Hepatocyte (in vitro differentiated cells): ENCODE data around the gene ESAM. TPM values are rescaled to one million over a fixed set of nuclear protein-coding genes. Genes with fewer than 3 reads are reported as not detected.

Experiments
- DNase-seq: peaks from one replicate; pipeline ENCODE4 v3.0.0-alpha.2; 2016; ENCODE audit warnings: low spot score
- H2AFZ ChIP-seq: fragments of 200-600 bp; sonication (generic); 2 replicates; pipeline ENCODE4 v1.6.0; 2016; ENCODE audit warnings: antibody characterized with exemption, mild to moderate bottlenecking
- H3K27ac ChIP-seq: fragments of 200-600 bp; sonication (generic); 2 replicates; pipeline ENCODE4 v1.5.1; 2016; ENCODE audit warnings: mild to moderate bottlenecking
- H3K27me3 ChIP-seq: fragments of 200-600 bp; sonication (generic); 2 replicates; pipeline ENCODE4 v1.6.1; 2016
- H3K36me3 ChIP-seq: fragments of 200-600 bp; sonication (generic); replicated peaks from 2 replicates; pipeline ENCODE4 v1.5.1; 2016; ENCODE audit warnings: low read depth; ENCODE audit not compliant: insufficient read depth
- H3K4me1 ChIP-seq: fragments of 200-600 bp; sonication (generic); 2 replicates; pipeline ENCODE4 v1.5.1; 2016; ENCODE audit warnings: mild to moderate bottlenecking, moderate library complexity; ENCODE audit not compliant: insufficient read depth
- H3K4me2 ChIP-seq: fragments of 200-600 bp; sonication (generic); 2 replicates; pipeline ENCODE4 v1.6.0; 2016
- H3K4me3 ChIP-seq: fragments of 200-600 bp; sonication (generic); 2 replicates; pipeline ENCODE4 v1.5.1; 2016; ENCODE audit warnings: mild to moderate bottlenecking
- H3K79me2 ChIP-seq: fragments of 200-600 bp; sonication (generic); 2 replicates; pipeline ENCODE4 v1.6.0; 2017; ENCODE audit warnings: mild to moderate bottlenecking
- H3K9me2 ChIP-seq: fragments of 200-600 bp; sonication (generic); replicated peaks from 2 replicates; pipeline ENCODE4 v1.6.0; 2017; ENCODE audit warnings: mild to moderate bottlenecking; ENCODE audit not compliant: insufficient read depth
- H3K9me3 ChIP-seq: fragments of 200-600 bp; sonication (generic); 2 replicates; pipeline ENCODE4 v1.5.1; 2016; ENCODE audit warnings: low read depth, mild to moderate bottlenecking
- H4K20me1 ChIP-seq: fragments of 200-600 bp; sonication (generic); 2 replicates; pipeline ENCODE4 v1.6.0; 2016; ENCODE audit warnings: mild to moderate bottlenecking; ENCODE audit not compliant: insufficient read depth, poor library complexity, severe bottlenecking
- EZH2 ChIP-seq: fragments of 200-600 bp; sonication (generic); IDR thresholded peaks from 2 replicates; pipeline ENCODE4 v1.6.1; 2016; ENCODE audit warnings: antibody characterized with exemption, mild to moderate bottlenecking, borderline replicate concordance
- EZH2phosphoT487 ChIP-seq: fragments of 200-600 bp; sonication (generic); IDR thresholded peaks from one replicate; pipeline ENCODE4 v1.6.1; 2018; ENCODE audit warnings: antibody characterized with exemption, mild to moderate bottlenecking, low read depth, moderate library complexity; ENCODE audit not compliant: unreplicated experiment, severe bottlenecking
- WGBS: methylation state at CpG from one replicate; pipeline ENCODE4 v1.1.6; 2016; ENCODE audit warnings: low lambda C conversion rate; ENCODE audit errors: missing lambda C conversion rate; 5-methylcytosine and 5-hydroxymethylcytosine counted together
- polyA plus RNA-seq: library from polyadenylated mRNA; unstranded; fragments of >200 nt; fragmentation: Nextera tagmentation; extraction: Ambion mirVana; gene quantifications from 2 replicates; pipeline ENCODE4 v1.2.1, GENCODE V29; 2016
- total RNA-seq: library from RNA; depleted of rRNA; stranded (reverse); fragments of >200 nt; gene quantifications from 2 replicates; pipeline ENCODE4 v1.2.3, GENCODE V29; 2014
- TF ChIP-seq, protein P1 (sequence below): fragments of 200-600 bp; sonication (generic); IDR thresholded peaks from 2 replicates; pipeline ENCODE4 v1.5.1; 2016; ENCODE audit warnings: antibody characterized with exemption, mild to moderate bottlenecking; ENCODE audit not compliant: poor library complexity

ESAM gene
- total and polyA plus RNA-seq, 2 experiments from 2014 or later, result 3.6 to 3.9 TPM

DNA sequence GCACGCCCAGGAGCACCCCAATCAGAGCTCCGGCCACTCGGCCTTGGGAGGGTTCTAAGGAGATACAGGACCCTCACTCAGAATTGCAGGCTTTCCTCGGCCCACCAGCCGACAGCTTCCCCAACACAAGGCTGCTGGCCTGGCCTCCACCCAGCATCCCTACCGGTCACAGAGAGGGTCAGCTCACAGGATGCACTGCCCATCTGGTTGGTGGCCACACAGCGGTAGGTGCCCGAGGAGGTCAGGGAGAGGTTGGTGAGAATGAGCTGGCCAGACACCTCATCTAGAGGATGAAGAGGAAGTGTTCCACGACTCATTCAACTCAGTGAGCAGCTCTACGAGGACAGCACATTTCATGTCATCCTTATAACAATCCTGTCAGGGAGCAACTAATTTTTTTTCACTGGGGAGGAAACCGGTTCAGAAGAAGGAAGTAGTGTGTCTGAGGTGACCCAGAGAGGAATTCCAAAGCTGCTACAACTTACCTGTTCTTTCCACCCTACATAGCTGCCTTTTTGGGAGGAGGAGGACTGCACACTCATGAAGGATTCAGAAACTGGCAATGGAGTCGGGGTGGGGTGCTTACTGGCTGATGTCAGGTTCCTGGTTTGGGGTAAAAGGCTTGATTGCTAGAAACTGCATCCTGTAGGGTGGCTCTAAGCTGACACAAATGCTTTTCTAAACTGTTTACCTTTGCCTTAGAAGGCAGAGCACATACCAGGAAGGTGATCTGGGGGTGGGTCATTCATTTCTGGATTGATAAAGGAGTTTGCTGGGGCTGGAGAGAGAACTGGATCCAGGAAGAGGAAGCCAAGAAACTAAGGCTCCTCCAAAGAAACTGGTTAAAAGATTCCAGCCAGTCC, 13.4 kb downstream of the ESAM start:
- no peak overlapping the region for H2AFZ ChIP-seq
- H3K9me3 ChIP-seq, result no peaks in the 10 kb centered on the region
- H3K4me3 ChIP-seq, result no peak overlapping the region
- no peak for TF ChIP-seq EZH2
- TF ChIP-seq, protein P1, sequence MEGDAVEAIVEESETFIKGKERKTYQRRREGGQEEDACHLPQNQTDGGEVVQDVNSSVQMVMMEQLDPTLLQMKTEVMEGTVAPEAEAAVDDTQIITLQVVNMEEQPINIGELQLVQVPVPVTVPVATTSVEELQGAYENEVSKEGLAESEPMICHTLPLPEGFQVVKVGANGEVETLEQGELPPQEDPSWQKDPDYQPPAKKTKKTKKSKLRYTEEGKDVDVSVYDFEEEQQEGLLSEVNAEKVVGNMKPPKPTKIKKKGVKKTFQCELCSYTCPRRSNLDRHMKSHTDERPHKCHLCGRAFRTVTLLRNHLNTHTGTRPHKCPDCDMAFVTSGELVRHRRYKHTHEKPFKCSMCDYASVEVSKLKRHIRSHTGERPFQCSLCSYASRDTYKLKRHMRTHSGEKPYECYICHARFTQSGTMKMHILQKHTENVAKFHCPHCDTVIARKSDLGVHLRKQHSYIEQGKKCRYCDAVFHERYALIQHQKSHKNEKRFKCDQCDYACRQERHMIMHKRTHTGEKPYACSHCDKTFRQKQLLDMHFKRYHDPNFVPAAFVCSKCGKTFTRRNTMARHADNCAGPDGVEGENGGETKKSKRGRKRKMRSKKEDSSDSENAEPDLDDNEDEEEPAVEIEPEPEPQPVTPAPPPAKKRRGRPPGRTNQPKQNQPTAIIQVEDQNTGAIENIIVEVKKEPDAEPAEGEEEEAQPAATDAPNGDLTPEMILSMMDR, result no peak
- no peak for TF ChIP-seq EZH2phosphoT487
- peaks cover 7% of the 10 kb centered on the region for H3K4me1 ChIP-seq
- peak overlapping the region; percentile 25 for H3K4me2 ChIP-seq
- no peaks in the 10 kb centered on the region for H3K9me2 ChIP-seq
- WGBS, result 79% methylated on average over 12 of the region's 12 CpGs
- H4K20me1 ChIP-seq, result no peaks in the 10 kb centered on the region
- H3K27me3 ChIP-seq, result peaks cover 85% of the 10 kb centered on the region
- DNase-seq, result no peak
- no peaks in the 10 kb centered on the region for H3K36me3 ChIP-seq
- no peaks in the 10 kb centered on the region for H3K79me2 ChIP-seq
- peak overlapping the region; percentile 67 for H3K27ac ChIP-seq

DNA sequence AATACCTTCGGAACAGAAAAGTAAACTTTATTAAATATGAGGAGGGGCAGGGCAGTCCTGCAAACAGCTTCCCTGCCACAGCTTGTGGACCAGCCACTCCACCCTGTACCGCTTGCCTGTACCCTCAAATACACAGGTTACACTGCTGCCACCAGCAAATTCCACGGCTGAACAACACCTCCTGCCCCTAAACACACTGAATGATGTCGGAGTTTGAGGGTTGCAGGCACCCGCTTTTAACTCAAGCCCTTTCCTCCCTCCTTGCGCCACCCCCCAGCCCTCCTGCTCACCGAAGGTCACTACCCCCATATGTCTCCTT, 14.0 kb downstream of the ESAM start:
- H2AFZ ChIP-seq, result no peak overlapping the region
- peaks cover 92% of the 10 kb centered on the region for H3K27me3 ChIP-seq
- TF ChIP-seq EZH2 (no peak), EZH2phosphoT487 (no peak)
- TF ChIP-seq, protein P1, result no peak
- no peaks in the 10 kb centered on the region for H4K20me1 ChIP-seq
- no peaks in the 10 kb centered on the region for H3K79me2 ChIP-seq
- H3K4me2 ChIP-seq, result no peak overlapping the region
- no peak overlapping the region for H3K27ac ChIP-seq
- H3K4me1 ChIP-seq, result peaks cover 7% of the 10 kb centered on the region
- H3K9me2 ChIP-seq, result no peaks in the 10 kb centered on the region
- H3K4me3 ChIP-seq, result no peak overlapping the region
- H3K36me3 ChIP-seq, result no peaks in the 10 kb centered on the region
- no peak for DNase-seq
- 80% methylated on average over 6 of the region's 7 CpGs for WGBS
- H3K9me3 ChIP-seq, result no peaks in the 10 kb centered on the region

DNA sequence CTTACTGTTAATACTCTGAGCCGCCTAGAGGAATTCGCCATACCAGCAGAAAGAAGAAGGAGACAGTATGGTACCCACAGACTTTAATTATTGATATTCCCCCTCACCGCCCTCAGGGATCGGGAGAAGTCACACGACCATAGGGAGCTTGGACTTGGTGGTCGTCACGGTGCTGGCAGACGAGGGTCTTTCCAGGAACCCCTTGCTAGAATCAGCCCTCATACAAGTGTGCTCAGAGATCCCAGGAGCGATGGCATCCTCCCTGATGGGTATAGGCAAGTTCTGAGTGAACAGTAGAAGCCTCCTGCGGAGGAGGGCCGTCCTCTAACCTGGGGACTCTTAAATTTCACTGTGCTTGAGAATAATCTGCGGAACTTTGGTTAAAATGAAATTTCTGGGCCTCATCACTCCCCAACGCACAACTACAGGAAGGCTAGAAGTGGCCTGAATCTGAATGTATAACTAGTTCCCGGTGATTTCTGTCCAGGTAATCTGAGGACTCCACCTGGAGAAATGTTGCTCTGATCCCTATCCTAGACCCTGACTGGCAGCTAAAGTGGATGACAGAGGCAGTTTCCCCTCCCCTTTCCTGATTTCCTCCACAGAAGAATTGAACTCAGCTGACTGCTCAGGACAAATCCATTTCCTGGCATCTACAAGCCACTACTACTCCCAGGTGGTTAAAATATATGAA, 14.5 kb downstream of the ESAM start:
- TF ChIP-seq EZH2phosphoT487 (no peak), EZH2 (no peak)
- TF ChIP-seq, protein P1, result no peak
- Histone ChIP-seq H3K9me2 (no peaks in the 10 kb centered on the region), H2AFZ (peak overlapping the region; percentile 67), H3K27ac (peak overlapping the region; percentile 45), H3K4me2 (peak overlapping the region; percentile 92), H3K4me3 (no peak overlapping the region), H4K20me1 (no peaks in the 10 kb centered on the region), H3K79me2 (no peaks in the 10 kb centered on the region), H3K36me3 (no peaks in the 10 kb centered on the region), H3K9me3 (no peaks in the 10 kb centered on the region), H3K4me1 (peaks cover 7% of the 10 kb centered on the region), H3K27me3 (peaks cover 93% of the 10 kb centered on the region)
- DNase-seq, result no peak
- 56% methylated on average over 14 of the region's 14 CpGs for WGBS
